ENCODE data around the gene RPS2.

- TF ChIP-seq CTCF (IDR thresholded peaks at IDR 0.05) (no peak), POLR2A (IDR thresholded peaks at IDR 0.05) (no peak)
Measured at GRCh38 chr16:1978476-1979120, 14.0 kb upstream of the RPS2 start.

All from lower leg skin (tissue), 3 donors.